WTC11 (cell line): ENCODE results near the gene CKB. TPM values are rescaled to one million over a fixed set of nuclear protein-coding genes. Genes with fewer than 3 reads are reported as not detected.
A peak's percentile ranks its signal among the peaks of the same experiment; 100 is the strongest.

ENCODE experiments used
- ATAC-seq: fragments of 200-7000 bp; cut with Tn5 transposase; 2 replicates; pipeline ENCODE4 v1.10.0; 2021; ENCODE audit warnings: mild to moderate bottlenecking, moderate library complexity
- CTCF ChIA-PET: fragments of 300-600 bp; sonication (Branson Sonifier 250); formaldehyde crosslinking; loops from one replicate; lab custom pipeline; 2021; ENCODE audit warnings: antibody characterized with exemption; lab: Charles Lee
- POLR2A ChIA-PET: fragments of 350-600 bp; sonication (Branson Sonifier 250); formaldehyde crosslinking; loops from one replicate; lab custom pipeline; 2021; ENCODE audit warnings: antibody characterized with exemption; lab: Charles Lee
- DNase-seq: peaks from one replicate; pipeline ENCODE4 v3.0.0; 2021; ENCODE audit warnings: low spot score
- H3K27ac Mint-ChIP-seq: 2 replicates; pipeline ENCODE4 v1.8.0; 2021; ENCODE audit warnings: mixed read lengths
- H3K27me3 Mint-ChIP-seq: 2 replicates; pipeline ENCODE4 v1.8.0; 2021; ENCODE audit warnings: low read depth, mild to moderate bottlenecking, moderate library complexity, mixed read lengths
- H3K36me3 Mint-ChIP-seq: 2 replicates; pipeline ENCODE4 v1.8.0; 2021; ENCODE audit warnings: mixed read lengths
- H3K4me1 Mint-ChIP-seq: 2 replicates; pipeline ENCODE4 v1.8.0; 2022; ENCODE audit warnings: mixed read lengths
- H3K4me3 Mint-ChIP-seq: 2 replicates; pipeline ENCODE4 v1.8.0; 2021; ENCODE audit warnings: mild to moderate bottlenecking, moderate library complexity, mixed read lengths
- H3K9me3 Mint-ChIP-seq: 2 replicates; pipeline ENCODE4 v1.8.0; 2021; ENCODE audit warnings: mixed read lengths
- CREB1 ChIP-seq: sonication (generic); formaldehyde crosslinking; IDR thresholded peaks from 2 replicates; pipeline ENCODE4 v1.8.0; 2023; ENCODE audit warnings: mild to moderate bottlenecking, missing genetic modification reagents
- FOXJ3 ChIP-seq: sonication (generic); formaldehyde crosslinking; IDR thresholded peaks from 2 replicates; pipeline ENCODE4 v1.9.0; 2021; ENCODE audit warnings: missing genetic modification reagents, mild to moderate bottlenecking, borderline replicate concordance
- HMGA2 ChIP-seq: fragments of 250-450 bp; sonication (Bioruptor Pico); IDR thresholded peaks from 2 replicates; pipeline ENCODE4 v1.4.0; 2021; ENCODE audit warnings: mild to moderate bottlenecking, moderate library complexity
- JUN ChIP-seq: sonication (generic); formaldehyde crosslinking; IDR thresholded peaks from 2 replicates; pipeline ENCODE4 v1.8.0; 2023; ENCODE audit warnings: mild to moderate bottlenecking, missing genetic modification reagents
- MXD4 ChIP-seq: fragments of 250-450 bp; sonication (Bioruptor Pico); IDR thresholded peaks from 2 replicates; pipeline ENCODE4 v1.8.0; 2021; ENCODE audit warnings: mild to moderate bottlenecking, moderate library complexity, borderline replicate concordance
- MYBL2 ChIP-seq: sonication (generic); formaldehyde crosslinking; IDR thresholded peaks from 2 replicates; pipeline ENCODE4 v1.8.1; 2023; ENCODE audit warnings: mild to moderate bottlenecking, moderate library complexity, missing genetic modification reagents
- NFATC4 ChIP-seq: fragments of 250-450 bp; sonication (Bioruptor Pico); IDR thresholded peaks from 2 replicates; pipeline ENCODE4 v1.9.0; 2021; ENCODE audit warnings: mild to moderate bottlenecking
- NR1H2 ChIP-seq: sonication (generic); formaldehyde crosslinking; IDR thresholded peaks from 2 replicates; pipeline ENCODE4 v1.9.0; 2021; ENCODE audit warnings: mild to moderate bottlenecking, moderate library complexity, missing genetic modification reagents
- OVOL2 ChIP-seq: fragments of 250-450 bp; sonication (Bioruptor Pico); IDR thresholded peaks from 2 replicates; pipeline ENCODE4 v1.9.0; 2021; ENCODE audit warnings: mild to moderate bottlenecking, borderline replicate concordance
- PRRX2 ChIP-seq: fragments of 250-450 bp; sonication (Bioruptor Pico); IDR thresholded peaks from 2 replicates; pipeline ENCODE4 v1.8.0; 2021; ENCODE audit warnings: mild to moderate bottlenecking
- RELA ChIP-seq: sonication (generic); formaldehyde crosslinking; IDR thresholded peaks from 2 replicates; pipeline ENCODE4 v1.8.1; 2022; ENCODE audit warnings: missing genetic modification reagents, mild to moderate bottlenecking, borderline replicate concordance
- RORB ChIP-seq: fragments of 250-450 bp; sonication (Bioruptor Pico); IDR thresholded peaks from 2 replicates; pipeline ENCODE4 v1.9.0; 2021; ENCODE audit warnings: mild to moderate bottlenecking
- SMAD4 ChIP-seq: sonication (generic); formaldehyde crosslinking; IDR thresholded peaks from 2 replicates; pipeline ENCODE4 v1.8.0; 2022; ENCODE audit warnings: mild to moderate bottlenecking, missing genetic modification reagents
- TEAD1 ChIP-seq: sonication (generic); formaldehyde crosslinking; IDR thresholded peaks from 2 replicates; pipeline ENCODE4 v1.8.0; 2022; ENCODE audit warnings: mild to moderate bottlenecking, missing genetic modification reagents
- ZNF121 ChIP-seq: sonication (generic); formaldehyde crosslinking; IDR thresholded peaks from 2 replicates; pipeline ENCODE4 v1.8.0; 2023; ENCODE audit warnings: missing genetic modification reagents
- ZNF396 ChIP-seq: fragments of 250-450 bp; sonication (Bioruptor Pico); IDR thresholded peaks from 2 replicates; pipeline ENCODE4 v1.8.0; 2021; ENCODE audit warnings: mild to moderate bottlenecking, moderate library complexity, borderline replicate concordance
- ZNF671 ChIP-seq: fragments of 250-450 bp; sonication (Bioruptor Pico); IDR thresholded peaks from 2 replicates; pipeline ENCODE4 v1.8.0; 2021; ENCODE audit warnings: mild to moderate bottlenecking
- total RNA-seq: library from RNA; stranded (reverse); gene quantifications from 3 replicates; pipeline ENCODE4 v1.2.3, GENCODE V29; 2021
- TF ChIP-seq, protein P1 (sequence below): sonication (generic); formaldehyde crosslinking; conservative IDR thresholded peaks from 2 replicates; pipeline ENCODE4 v1.8.1; 2022; ENCODE audit warnings: mild to moderate bottlenecking, missing genetic modification reagents
- TF ChIP-seq, protein P2 (sequence below): fragments of 250-450 bp; sonication (Bioruptor Pico); IDR thresholded peaks from 2 replicates; pipeline ENCODE4 v1.9.0; 2021; ENCODE audit warnings: mild to moderate bottlenecking
- TF ChIP-seq, protein P3 (sequence below): fragments of 250-450 bp; sonication (Bioruptor Pico); conservative IDR thresholded peaks from 2 replicates; pipeline ENCODE4 v1.9.0; 2021; ENCODE audit warnings: mild to moderate bottlenecking
- TF ChIP-seq, protein P4 (sequence below): sonication (generic); formaldehyde crosslinking; IDR thresholded peaks from 2 replicates; pipeline ENCODE4 v1.8.0; 2022; ENCODE audit warnings: mild to moderate bottlenecking, missing genetic modification reagents
- TF ChIP-seq, protein P5 (sequence below): sonication (generic); formaldehyde crosslinking; IDR thresholded peaks from 2 replicates; pipeline ENCODE4 v1.8.1; 2022; ENCODE audit warnings: mild to moderate bottlenecking, moderate library complexity, missing genetic modification reagents
- TF ChIP-seq, protein P6 (sequence below): sonication (generic); formaldehyde crosslinking; IDR thresholded peaks from 2 replicates; pipeline ENCODE4 v1.8.0; 2023; ENCODE audit warnings: missing genetic modification reagents
- TF ChIP-seq, protein P7 (sequence below): fragments of 250-450 bp; sonication (Bioruptor Pico); IDR thresholded peaks from 2 replicates; pipeline ENCODE4 v1.9.0; 2021; ENCODE audit warnings: moderate library complexity, mild to moderate bottlenecking, inconsistent platforms, borderline replicate concordance
- TF ChIP-seq, protein P8 (sequence below): sonication (generic); formaldehyde crosslinking; IDR thresholded peaks from 2 replicates; pipeline ENCODE4 v1.8.1; 2022; ENCODE audit warnings: low read depth, mild to moderate bottlenecking, moderate library complexity, missing genetic modification reagents, borderline replicate concordance
- TF ChIP-seq, protein P9 (sequence below): sonication (generic); formaldehyde crosslinking; IDR thresholded peaks from 2 replicates; pipeline ENCODE4 v1.8.1; 2022; ENCODE audit warnings: missing genetic modification reagents, borderline replicate concordance

Gene CKB
- total RNA-seq, 1 experiment from 2014 or later, result 555 TPM

DNA sequence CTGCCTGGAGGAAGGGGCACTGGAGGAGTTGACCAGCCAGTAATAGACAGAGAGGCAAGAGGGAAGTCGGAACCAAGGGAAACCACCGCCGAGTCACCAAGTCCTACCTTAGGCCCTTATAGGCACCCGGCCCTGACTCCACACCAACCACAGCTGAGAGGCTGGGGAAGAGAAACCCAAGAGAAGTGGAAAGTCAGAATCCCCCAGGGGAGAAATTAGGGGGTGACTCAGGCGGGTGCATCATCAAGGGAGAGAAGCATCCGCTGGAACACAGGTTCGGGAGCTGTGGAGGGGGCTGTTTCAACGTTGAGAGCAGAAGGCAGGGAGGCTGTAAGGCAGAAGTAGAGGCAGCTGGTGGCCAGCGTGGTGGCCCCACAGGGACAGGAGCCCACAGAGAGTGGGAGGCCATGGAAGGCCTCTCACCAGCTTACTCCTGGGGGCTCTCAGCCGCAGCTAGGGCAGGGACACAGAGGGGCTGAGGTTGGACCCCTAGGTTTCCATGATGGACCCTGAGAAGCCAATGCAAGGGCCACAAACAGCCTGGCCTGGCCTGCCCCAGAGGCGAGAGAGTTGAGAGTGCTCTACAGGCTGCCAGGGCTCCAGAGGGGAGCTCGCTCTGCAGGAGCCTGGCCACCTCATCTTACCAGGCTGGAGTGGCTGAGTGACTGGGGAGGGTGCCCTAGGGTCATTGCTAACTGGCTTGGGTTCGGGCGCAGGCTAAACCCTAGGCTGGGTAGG is 4.9 kb upstream of the CKB start:
- ATAC-seq (no peak), DNase-seq (no peak)
- Mint-ChIP-seq H3K36me3 (no peaks in the 10 kb centered on the region), H3K4me1 (peaks cover 19% of the 10 kb centered on the region), H3K4me3 (peak overlapping the region; percentile 40), H3K27me3 (peaks cover 27% of the 10 kb centered on the region), H3K9me3 (no peaks in the 10 kb centered on the region)
- POLR2A ChIA-PET, result interaction anchor here (1.1 kb wide), 1 partner anchor 15 kb away, joined by 3 read pairs; no protein-coding TSS in a partner anchor
- TF ChIP-seq, protein P1, sequence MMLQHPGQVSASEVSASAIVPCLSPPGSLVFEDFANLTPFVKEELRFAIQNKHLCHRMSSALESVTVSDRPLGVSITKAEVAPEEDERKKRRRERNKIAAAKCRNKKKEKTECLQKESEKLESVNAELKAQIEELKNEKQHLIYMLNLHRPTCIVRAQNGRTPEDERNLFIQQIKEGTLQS (CRISPR knock-in tag), result no peak
- TF ChIP-seq PRRX2 (CRISPR knock-in tag) (no peak), RELA (CRISPR knock-in tag) (no peak), RORB (CRISPR knock-in tag) (no peak), FOXJ3 (CRISPR knock-in tag) (no peak), SMAD4 (no peak), ZNF671 (no peak), NR1H2 (no peak), CREB1 (CRISPR knock-in tag) (no peak), MXD4 (no peak), NFATC4 (CRISPR knock-in tag) (no peak), MYBL2 (CRISPR knock-in tag) (no peak), OVOL2 (no peak), TEAD1 (CRISPR knock-in tag) (no peak)
- TF ChIP-seq, protein P2, sequence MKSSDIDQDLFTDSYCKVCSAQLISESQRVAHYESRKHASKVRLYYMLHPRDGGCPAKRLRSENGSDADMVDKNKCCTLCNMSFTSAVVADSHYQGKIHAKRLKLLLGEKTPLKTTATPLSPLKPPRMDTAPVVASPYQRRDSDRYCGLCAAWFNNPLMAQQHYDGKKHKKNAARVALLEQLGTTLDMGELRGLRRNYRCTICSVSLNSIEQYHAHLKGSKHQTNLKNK, result no peak
- TF ChIP-seq, protein P3, sequence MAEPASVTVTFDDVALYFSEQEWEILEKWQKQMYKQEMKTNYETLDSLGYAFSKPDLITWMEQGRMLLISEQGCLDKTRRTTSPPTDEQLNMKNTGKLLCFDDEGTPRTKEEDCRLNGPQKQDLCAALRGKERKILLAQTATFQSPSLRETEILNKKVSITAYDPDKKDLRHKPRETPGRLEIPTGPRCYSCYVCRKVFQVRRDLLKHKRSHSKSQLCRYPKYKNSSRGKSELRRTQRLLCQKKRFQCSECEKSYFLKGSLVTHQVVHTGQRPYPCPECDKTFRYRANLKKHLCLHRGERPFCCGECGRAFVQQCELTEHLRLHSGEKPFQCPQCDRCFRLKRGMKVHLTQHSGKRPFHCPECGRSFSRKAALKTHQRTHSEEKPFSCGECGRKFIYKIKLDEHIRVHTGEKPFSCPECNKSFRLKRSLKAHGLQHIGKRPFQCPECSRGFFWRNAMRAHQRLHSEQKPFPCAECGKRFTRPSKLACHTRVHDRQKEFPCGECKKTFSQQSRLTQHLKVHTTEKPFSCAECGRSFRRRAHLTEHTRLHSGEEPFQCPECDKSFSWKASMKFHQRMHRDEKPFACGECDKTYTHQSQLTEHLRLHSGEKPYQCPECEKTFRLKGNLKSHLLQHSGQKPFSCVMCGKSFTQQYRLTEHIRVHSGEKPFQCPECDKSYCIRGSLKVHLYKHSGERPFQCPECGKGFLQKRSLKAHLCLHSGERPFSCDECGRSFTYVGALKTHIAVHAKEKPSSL (CRISPR knock-in tag), result no peak
- TF ChIP-seq, protein P4, sequence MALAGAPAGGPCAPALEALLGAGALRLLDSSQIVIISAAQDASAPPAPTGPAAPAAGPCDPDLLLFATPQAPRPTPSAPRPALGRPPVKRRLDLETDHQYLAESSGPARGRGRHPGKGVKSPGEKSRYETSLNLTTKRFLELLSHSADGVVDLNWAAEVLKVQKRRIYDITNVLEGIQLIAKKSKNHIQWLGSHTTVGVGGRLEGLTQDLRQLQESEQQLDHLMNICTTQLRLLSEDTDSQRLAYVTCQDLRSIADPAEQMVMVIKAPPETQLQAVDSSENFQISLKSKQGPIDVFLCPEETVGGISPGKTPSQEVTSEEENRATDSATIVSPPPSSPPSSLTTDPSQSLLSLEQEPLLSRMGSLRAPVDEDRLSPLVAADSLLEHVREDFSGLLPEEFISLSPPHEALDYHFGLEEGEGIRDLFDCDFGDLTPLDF (CRISPR knock-in tag), result no peak
- TF ChIP-seq, protein P5, sequence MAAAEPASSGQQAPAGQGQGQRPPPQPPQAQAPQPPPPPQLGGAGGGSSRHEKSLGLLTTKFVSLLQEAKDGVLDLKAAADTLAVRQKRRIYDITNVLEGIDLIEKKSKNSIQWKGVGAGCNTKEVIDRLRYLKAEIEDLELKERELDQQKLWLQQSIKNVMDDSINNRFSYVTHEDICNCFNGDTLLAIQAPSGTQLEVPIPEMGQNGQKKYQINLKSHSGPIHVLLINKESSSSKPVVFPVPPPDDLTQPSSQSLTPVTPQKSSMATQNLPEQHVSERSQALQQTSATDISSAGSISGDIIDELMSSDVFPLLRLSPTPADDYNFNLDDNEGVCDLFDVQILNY, result no peak
- TF ChIP-seq, protein P6, sequence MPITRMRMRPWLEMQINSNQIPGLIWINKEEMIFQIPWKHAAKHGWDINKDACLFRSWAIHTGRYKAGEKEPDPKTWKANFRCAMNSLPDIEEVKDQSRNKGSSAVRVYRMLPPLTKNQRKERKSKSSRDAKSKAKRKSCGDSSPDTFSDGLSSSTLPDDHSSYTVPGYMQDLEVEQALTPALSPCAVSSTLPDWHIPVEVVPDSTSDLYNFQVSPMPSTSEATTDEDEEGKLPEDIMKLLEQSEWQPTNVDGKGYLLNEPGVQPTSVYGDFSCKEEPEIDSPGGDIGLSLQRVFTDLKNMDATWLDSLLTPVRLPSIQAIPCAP (CRISPR knock-in tag), result no peak
- TF ChIP-seq, all 79 proteins: peak for 0
- H3K27ac Mint-ChIP-seq, result no peak overlapping the region
- CTCF ChIA-PET, result interaction anchor here (3.9 to 5.8 kb wide), 3 partner anchors 9 to 19 kb away, joined by 25 to 46 read pairs (median 27); no protein-coding TSS in a partner anchor

DNA sequence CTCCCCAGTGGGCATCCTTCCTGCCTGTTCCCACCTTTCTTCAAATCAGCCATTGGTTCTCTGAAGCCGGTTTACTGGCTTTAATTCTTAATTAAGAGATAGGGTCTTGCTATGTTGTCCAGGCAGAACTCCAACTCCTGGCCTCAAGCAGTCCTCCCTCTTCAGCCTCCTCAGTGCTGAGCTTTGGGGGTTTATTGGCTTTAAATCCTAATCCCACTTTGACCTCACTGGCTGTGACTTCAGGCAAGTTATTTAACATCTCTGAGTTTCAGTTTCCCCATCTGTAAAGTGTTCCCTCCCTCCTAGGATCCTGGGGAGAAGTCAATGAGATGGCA is 4.3 kb upstream of the CKB start:
- ChIA-PET POLR2A (no interaction called here), CTCF (interaction anchor here (4.9 to 5.8 kb wide), 2 partner anchors 8 to 15 kb away, joined by 27 to 46 read pairs; no protein-coding TSS in a partner anchor)
- ATAC-seq (no peak), DNase-seq (no peak)
- Mint-ChIP-seq H3K4me1 (peaks cover 19% of the 10 kb centered on the region), H3K4me3 (no peak overlapping the region), H3K27me3 (peaks cover 27% of the 10 kb centered on the region), H3K27ac (no peak overlapping the region), H3K36me3 (no peaks in the 10 kb centered on the region), H3K9me3 (no peaks in the 10 kb centered on the region)
- TF ChIP-seq ZNF671 (no peak), ZNF121 (peak; percentile 27; the same call in 1 of the 2 replicates), JUN (no peak), HMGA2 (CRISPR knock-in tag) (no peak), ZNF396 (CRISPR knock-in tag) (no peak)
- TF ChIP-seq, protein P7, sequence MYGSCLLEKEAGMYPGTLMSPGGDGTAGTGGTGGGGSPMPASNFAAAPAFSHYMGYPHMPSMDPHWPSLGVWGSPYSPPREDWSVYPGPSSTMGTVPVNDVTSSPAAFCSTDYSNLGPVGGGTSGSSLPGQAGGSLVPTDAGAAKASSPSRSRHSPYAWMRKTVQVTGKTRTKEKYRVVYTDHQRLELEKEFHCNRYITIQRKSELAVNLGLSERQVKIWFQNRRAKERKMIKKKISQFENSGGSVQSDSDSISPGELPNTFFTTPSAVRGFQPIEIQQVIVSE, result no peak
- TF ChIP-seq, protein P1 (CRISPR knock-in tag), result no peak
- TF ChIP-seq, protein P8, sequence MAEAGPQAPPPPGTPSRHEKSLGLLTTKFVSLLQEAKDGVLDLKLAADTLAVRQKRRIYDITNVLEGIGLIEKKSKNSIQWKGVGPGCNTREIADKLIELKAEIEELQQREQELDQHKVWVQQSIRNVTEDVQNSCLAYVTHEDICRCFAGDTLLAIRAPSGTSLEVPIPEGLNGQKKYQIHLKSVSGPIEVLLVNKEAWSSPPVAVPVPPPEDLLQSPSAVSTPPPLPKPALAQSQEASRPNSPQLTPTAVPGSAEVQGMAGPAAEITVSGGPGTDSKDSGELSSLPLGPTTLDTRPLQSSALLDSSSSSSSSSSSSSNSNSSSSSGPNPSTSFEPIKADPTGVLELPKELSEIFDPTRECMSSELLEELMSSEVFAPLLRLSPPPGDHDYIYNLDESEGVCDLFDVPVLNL (CRISPR knock-in tag), result no peak
- TF ChIP-seq, protein P9, sequence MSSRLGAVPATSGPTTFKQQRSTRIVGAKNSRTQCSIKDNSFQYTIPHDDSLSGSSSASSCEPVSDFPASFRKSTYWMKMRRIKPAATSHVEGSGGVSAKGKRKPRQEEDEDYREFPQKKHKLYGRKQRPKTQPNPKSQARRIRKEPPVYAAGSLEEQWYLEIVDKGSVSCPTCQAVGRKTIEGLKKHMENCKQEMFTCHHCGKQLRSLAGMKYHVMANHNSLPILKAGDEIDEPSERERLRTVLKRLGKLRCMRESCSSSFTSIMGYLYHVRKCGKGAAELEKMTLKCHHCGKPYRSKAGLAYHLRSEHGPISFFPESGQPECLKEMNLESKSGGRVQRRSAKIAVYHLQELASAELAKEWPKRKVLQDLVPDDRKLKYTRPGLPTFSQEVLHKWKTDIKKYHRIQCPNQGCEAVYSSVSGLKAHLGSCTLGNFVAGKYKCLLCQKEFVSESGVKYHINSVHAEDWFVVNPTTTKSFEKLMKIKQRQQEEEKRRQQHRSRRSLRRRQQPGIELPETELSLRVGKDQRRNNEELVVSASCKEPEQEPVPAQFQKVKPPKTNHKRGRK (CRISPR knock-in tag), result no peak
